GM12873 (cell line): ENCODE results near the gene GBX2.

Source experiments
- TF ChIP-seq, protein P1 (sequence below): IDR thresholded peaks from 2 replicates; pipeline ENCODE4 v1.5.1; 2012; ENCODE audit warnings: low read depth, mild to moderate bottlenecking, moderate library complexity, low read length, control low read depth; ENCODE audit not compliant: insufficient read depth; ENCODE audit errors: missing control alignments

GBX2 gene

DNA sequence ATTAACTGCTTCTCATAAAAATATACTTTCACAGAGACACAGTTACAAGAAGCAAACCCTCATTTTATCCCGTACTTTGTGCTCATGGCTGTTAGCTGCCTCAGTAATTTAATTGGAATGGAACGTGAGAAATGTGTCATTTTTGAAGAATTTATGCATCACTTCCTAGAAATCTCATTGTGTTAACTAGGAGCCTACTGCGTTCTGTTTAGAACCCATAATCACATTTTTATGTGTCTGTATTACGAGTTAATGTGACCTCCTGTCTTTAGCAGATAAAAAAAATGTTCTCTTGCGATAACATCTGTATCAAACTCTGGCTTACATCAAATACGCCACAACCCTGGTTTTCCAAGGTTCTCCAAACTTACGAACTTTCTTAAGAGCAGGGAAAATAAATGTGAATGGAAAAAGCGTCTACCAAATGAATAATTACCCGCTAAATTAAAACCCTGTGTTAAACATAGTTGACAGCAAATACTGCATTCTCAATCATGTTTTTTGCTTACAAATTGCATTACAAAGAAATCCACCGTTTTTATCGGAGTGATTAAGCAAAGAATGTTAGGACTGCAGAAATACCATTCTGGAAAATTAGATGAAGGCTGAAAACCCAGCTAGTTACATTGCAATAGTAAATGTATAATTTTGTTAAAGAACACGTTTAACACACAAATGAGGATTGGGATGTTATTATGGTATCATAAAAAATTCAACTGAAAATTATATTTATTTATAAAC lies 12.1 kb upstream of the GBX2 start:
- TF ChIP-seq, protein P1, sequence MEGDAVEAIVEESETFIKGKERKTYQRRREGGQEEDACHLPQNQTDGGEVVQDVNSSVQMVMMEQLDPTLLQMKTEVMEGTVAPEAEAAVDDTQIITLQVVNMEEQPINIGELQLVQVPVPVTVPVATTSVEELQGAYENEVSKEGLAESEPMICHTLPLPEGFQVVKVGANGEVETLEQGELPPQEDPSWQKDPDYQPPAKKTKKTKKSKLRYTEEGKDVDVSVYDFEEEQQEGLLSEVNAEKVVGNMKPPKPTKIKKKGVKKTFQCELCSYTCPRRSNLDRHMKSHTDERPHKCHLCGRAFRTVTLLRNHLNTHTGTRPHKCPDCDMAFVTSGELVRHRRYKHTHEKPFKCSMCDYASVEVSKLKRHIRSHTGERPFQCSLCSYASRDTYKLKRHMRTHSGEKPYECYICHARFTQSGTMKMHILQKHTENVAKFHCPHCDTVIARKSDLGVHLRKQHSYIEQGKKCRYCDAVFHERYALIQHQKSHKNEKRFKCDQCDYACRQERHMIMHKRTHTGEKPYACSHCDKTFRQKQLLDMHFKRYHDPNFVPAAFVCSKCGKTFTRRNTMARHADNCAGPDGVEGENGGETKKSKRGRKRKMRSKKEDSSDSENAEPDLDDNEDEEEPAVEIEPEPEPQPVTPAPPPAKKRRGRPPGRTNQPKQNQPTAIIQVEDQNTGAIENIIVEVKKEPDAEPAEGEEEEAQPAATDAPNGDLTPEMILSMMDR: no peak

DNA sequence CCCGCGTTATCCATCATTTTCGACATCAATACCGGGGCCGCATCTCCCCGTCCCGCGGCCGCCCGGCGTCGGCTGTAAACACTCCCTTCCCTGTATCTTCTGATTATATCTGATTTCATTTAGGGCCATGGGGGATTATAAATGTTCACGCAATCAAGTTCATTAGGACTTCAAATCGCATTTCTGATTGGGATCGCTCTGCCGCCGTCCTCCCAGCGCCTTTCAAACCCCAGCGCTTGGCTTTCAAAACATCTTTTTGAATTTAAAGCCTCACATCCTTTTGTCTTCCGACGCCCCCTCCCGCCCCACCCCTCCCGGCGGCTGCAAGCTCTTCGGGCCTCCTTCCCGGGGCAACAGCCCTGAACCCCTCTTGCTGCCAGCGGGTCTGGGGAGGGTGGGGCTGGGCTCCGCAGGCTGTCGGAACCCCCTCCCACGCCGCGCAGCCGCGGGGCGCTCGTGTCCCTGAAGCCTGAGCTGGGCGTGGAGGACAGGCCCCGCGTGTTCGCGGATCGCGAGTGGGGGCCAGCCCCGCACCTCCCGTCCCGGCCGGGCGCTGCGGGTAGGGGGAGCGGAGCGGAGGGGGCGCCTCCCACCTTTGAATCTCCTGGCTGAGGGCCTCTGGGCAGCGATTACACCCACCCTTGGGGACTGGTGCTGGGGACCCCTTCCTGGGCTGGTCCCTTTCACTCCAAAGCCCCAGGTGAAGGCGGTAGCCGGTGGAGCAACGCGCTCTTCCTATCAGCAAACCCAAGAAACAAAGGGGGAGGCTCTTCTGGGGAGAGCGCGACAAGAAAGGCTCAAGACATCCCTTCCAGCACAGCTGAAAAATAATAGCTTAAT lies 11.3 kb upstream of the GBX2 start:
- TF ChIP-seq, protein P1: no peak

DNA sequence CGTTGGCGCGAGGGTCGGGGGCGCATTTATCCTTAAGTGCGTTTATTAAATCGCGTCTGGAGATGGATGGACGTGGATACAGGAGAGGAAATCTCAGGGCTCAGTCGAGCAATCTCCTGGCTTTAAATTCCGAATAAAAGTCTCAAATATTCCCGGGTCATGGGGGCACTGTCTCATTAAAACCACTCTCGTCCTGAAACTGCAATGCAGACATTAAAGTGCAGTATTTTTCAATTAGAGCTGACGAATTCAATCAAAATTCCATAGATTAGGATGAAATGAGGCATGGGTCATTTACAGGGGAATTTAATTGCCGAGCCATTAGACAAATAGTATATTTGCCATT lies 10.7 kb upstream of the GBX2 start:
- TF ChIP-seq, protein P1: no peak

DNA sequence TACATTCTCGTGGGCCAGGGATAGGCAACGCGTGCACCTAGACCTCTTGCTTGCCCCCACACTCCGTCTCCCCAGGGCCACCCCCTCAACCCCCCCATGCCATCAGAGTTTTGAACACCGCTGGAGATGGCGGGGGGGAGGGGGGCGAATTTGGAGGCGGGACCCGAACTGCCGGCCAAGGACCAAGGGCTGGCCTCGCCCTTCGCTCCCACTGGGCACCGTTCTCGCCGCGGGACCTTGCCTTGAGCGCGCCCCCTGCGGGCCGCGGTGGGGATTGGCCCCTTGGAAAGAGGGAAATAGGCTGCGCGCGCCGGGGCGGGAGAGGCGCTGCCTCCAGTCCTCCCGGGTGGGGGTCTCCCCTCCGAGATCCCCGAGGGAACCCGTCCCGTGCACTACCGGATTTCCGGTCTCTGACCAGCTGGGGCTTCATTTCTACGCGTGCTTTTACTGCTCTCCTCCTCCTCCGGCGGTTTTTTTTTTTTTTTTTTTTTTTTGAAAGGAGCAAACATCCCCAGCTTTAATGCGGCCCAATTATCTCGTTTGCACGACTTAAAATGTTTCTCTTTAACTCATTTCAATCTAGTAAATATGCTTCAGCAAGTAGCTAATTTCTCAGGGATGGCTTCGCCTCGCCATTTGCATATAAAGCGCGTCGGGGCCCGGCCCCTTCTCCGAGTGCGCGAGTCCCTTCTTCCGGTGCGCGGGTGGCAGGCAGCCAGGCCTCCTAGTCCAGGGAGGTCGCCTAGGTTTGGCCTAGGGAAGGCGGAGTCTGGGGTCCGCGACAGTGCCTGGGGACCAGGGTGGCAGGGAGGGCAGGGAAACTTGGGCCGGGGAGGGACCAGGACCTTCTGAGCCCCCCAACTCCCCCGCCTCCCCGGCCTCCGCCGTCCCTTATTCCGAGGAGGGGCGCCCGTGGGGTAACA lies 10.0 kb upstream of the GBX2 start:
- TF ChIP-seq, protein P1: peak; percentile 61

DNA sequence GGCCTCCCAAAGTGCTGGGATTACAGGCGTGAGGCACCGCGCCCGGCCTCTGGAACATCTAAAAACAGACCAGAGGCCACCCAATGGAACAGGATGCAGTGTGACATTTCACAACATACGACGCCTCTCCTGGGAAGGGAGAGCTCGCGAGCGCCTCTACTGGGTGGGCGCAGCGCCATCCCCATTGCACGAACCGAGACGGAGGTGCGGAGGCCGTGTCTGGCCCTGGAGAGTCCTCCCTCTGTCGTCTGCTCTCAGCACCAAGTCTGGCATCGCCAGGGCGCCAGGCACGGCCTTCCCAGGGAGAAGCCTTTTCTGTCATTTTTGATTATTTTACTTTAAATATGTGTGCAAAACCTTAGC lies 9.4 kb upstream of the GBX2 start:
- TF ChIP-seq, protein P1: peak; percentile 22

DNA sequence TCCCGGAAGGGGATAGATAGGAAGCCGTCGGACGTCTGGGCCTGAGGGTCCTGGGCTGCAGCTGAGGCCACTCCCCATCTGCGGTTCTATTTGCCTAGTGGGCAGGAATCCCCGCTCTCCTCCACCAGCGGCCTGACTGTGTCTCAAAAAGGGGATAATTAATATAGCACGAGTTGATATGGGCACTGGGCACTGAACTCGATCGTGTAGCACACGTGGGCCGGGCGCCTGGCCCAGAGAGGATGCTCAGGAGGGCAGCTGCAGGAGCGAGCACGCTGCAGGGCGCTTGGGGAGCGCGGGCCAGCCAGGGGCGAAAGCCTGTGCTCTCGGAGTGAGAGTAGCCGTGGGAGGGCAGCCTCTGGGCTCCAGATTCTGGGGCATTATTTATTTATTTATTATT lies 8.8 kb upstream of the GBX2 start:
- TF ChIP-seq, protein P1: no peak

DNA sequence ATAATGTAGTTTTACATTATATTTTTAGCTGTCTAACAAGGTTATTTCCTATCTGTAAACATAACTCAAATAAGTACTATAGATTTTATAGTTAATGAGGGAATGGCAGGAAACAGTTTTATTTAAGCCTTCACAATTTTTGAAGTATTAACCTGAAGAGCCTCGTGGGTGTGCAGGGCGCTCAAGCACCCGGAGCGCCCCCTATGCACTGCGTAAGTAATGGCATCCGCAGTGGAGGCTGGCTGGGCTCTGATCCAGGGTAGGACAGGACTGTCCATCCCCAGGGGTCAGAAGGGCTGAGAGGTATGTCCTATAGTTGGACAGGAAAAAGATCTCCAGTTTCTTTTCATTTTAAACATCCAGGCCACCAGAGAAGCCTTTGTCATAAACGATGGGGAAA lies 8.2 kb upstream of the GBX2 start:
- TF ChIP-seq, protein P1: peak; percentile 57
